Lower lobe of right lung (tissue), 2 donors: ENCODE data around the gene CCDC60. TPM values are rescaled to one million over a fixed set of nuclear protein-coding genes. Genes with fewer than 3 reads are reported as not detected.

ENCODE experiments used
- ATAC-seq, 2 donors: fragments of 200-7000 bp; cut with Tn5 transposase; one replicate each; pipeline ENCODE4 v1.9.1; 2020 to 2022; ENCODE audit warnings: mild to moderate bottlenecking in 2 of 2, moderate library complexity in 2 of 2
- DNase-seq: peaks from one replicate; pipeline ENCODE4 v3.0.0-alpha.2; 2020
- H3K27ac ChIP-seq: fragments of 200-600 bp; one replicate; pipeline ENCODE4 v1.8.0; 2022
- H3K27me3 ChIP-seq: fragments of 200-600 bp; one replicate; pipeline ENCODE4 v1.8.0; 2022; ENCODE audit warnings: low read depth
- H3K36me3 ChIP-seq: fragments of 200-600 bp; one replicate; pipeline ENCODE4 v1.8.0; 2022; ENCODE audit warnings: mild to moderate bottlenecking
- H3K4me1 ChIP-seq: fragments of 200-600 bp; one replicate; pipeline ENCODE4 v1.8.0; 2022
- H3K4me3 ChIP-seq: fragments of 200-600 bp; one replicate; pipeline ENCODE4 v1.8.0; 2022; ENCODE audit warnings: mild to moderate bottlenecking
- H3K9me3 ChIP-seq: fragments of 200-600 bp; one replicate; pipeline ENCODE4 v1.8.0; 2022
- CTCF ChIP-seq: fragments of 200-600 bp; IDR thresholded peaks from one replicate; pipeline ENCODE4 v1.8.0; 2022; ENCODE audit warnings: antibody characterized with exemption, mild to moderate bottlenecking
- intact Hi-C: fragments of 100-400 bp; cut with DNase I; formaldehyde crosslinking; loops from one replicate; pipeline ENCODE4 v1.11.0; 2022
- total RNA-seq: library from RNA; stranded (reverse); fragmentation: NEBNext Ultra II Directional; extraction: Animal tissue kit (Norgen Biotek cat#: 25700); gene quantifications from one replicate; pipeline ENCODE4 v1.2.1, GENCODE V29; 2021
- donor health status: DM: no; HTN: yes; CAD: no; lungs with severe emphysema.

The CCDC60 gene
- total RNA-seq, 1 donor from 2014 or later, result 2.2 TPM

GRCh38 chr12:119397540-119397939, 63.0 kb downstream of the CCDC60 start:
- DNase-seq, result no peak

DNA sequence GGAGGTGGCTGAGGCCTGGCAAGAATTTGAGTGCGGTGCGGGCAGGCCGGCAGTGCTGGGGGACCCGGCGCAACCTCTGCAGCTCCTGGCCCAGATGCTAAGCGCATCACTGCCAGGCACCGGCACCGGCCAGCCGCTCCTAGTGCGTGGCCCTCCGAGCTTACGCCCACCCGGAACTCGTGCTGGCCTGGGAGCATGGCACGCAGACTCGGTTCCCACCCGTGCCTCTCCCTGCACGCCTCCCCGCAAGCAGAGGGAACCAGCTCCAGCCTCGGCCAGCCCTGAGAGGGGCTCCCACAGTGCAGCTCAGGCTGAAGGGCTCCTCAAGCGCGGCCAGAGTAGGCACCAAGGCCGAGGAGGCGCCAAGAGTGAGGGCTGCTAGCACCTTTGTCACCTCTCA, 63.7 kb downstream of the CCDC60 start:
- Histone ChIP-seq H3K9me3 (no peaks in the 10 kb centered on the region), H3K4me3 (no peak overlapping the region), H3K27me3 (no peaks in the 10 kb centered on the region), H3K27ac (no peak overlapping the region), H3K4me1 (no peaks in the 10 kb centered on the region), H3K36me3 (no peaks in the 10 kb centered on the region)
- TF ChIP-seq CTCF, result no peak
- ATAC-seq, result no peak
- intact Hi-C loops, result no loop called here
- DNase-seq, result no peak

More at GRCh38 chr12:119397540-119397939, 63.0 kb downstream of the CCDC60 start:
- TF ChIP-seq CTCF, result no peak
- intact Hi-C loops, result no loop called here
- no peak overlapping the region for H3K27ac ChIP-seq
- no peaks in the 10 kb centered on the region for H3K9me3 ChIP-seq
- no peaks in the 10 kb centered on the region for H3K36me3 ChIP-seq
- ATAC-seq, result no peak
- H3K4me1 ChIP-seq, result no peaks in the 10 kb centered on the region
- no peak overlapping the region for H3K4me3 ChIP-seq
- H3K27me3 ChIP-seq, result no peaks in the 10 kb centered on the region

- H3K27ac ChIP-seq, result no peak overlapping the region
- no peak for TF ChIP-seq CTCF
- DNase-seq (no peak), ATAC-seq (no peak)
- no peaks in the 10 kb centered on the region for H3K9me3 ChIP-seq
- no peaks in the 10 kb centered on the region for H3K4me1 ChIP-seq
- intact Hi-C loops, result no loop called here
- no peaks in the 10 kb centered on the region for H3K36me3 ChIP-seq
- H3K27me3 ChIP-seq, result no peaks in the 10 kb centered on the region
- no peak overlapping the region for H3K4me3 ChIP-seq
Measured at GRCh38 chr12:119399301-119399700, 64.8 kb downstream of the CCDC60 start.

DNA sequence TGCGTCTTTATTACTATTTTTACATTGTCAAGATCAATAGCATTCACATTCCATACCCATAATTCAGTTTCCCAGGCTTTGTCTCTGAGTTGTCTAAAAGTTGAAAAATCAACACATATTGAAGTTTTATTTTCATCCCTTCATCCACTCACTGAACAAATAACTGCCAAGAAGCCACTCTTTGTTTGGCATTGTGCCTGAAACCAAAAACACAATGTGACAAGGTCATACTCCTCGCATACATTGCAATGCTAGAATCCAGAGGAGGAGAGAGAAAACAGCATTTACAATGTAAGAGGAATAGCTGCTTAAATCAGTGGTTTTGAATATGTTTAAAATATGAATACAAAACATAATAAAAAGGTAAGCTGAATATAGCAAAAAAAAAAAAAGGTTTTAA, 71.8 kb downstream of the CCDC60 start:
- Histone ChIP-seq H3K9me3 (no peaks in the 10 kb centered on the region), H3K27ac (no peak overlapping the region), H3K4me1 (no peaks in the 10 kb centered on the region), H3K27me3 (no peaks in the 10 kb centered on the region), H3K4me3 (no peak overlapping the region), H3K36me3 (no peaks in the 10 kb centered on the region)
- TF ChIP-seq CTCF, result no peak
- DNase-seq, result no peak
- intact Hi-C loops, result no loop called here
- no peak for ATAC-seq

- DNase-seq (no peak), ATAC-seq (no peak)
- Histone ChIP-seq H3K9me3 (no peaks in the 10 kb centered on the region), H3K4me3 (no peak overlapping the region), H3K36me3 (no peaks in the 10 kb centered on the region), H3K27me3 (no peaks in the 10 kb centered on the region), H3K4me1 (no peaks in the 10 kb centered on the region), H3K27ac (no peak overlapping the region)
- no peak for TF ChIP-seq CTCF
- intact Hi-C loops, result no loop called here
Measured at GRCh38 chr12:119406811-119407210, 72.3 kb downstream of the CCDC60 start.

DNA sequence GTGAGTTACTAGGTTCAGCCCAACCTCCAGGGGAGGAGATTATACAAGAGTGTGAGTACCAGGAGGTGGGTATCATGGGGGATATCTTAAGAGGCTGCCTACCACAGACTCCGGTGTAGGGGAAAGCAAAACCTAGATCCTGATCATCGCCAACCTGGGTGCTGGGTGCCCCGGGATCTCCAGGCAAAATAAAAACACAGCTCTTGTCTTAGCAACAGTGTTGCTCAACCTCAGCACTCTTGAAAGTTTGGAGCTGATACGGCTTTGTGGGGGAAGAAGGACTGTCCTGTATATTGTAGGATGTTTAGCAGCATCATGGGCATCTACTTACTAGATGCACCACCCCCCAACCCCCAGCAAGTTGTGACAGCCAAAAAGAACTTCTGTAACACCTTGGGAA, 74.5 kb downstream of the CCDC60 start:
- TF ChIP-seq CTCF, result no peak
- intact Hi-C loops, result no loop called here

More for the DNA sequence above, 74.5 kb downstream of the CCDC60 start:
- Histone ChIP-seq H3K4me1 (peaks cover 10% of the 10 kb centered on the region), H3K9me3 (no peaks in the 10 kb centered on the region), H3K36me3 (no peaks in the 10 kb centered on the region), H3K4me3 (no peak overlapping the region), H3K27me3 (no peaks in the 10 kb centered on the region), H3K27ac (no peak overlapping the region)
- ATAC-seq, result peak; percentile 11 to 34
- DNase-seq, result no peak
